ENCODE results near the gene FCAR. TPM values are rescaled to one million over a fixed set of nuclear protein-coding genes. Genes with fewer than 3 reads are reported as not detected.
A peak's percentile ranks its signal among the peaks of the same experiment; 100 is the strongest.
"Not testable (repeated sequence)": the region's sequence is repeated elsewhere in the genome, so short reads cannot be mapped to it uniquely, and the experiment has no call there.

The FCAR gene
- polyA plus RNA-seq, 6 donors from 2014 or later: 0.63 to 5.4 (median 1.1) TPM; not detected in 3

- ATAC-seq (ENCODE audit: low read depth in 2 of 2): no peak
- H3K27me3 Mint-ChIP-seq: peaks cover 6 to 17% (median 16%) of the 10 kb centered on the region in 3 donors
- H3K4me3 Mint-ChIP-seq: no peak overlapping the region
- H3K36me3 Mint-ChIP-seq: peaks cover 0 to 17% of the 10 kb centered on the region in 2 donors
- DNase-seq: no peak
- peaks cover 9 to 28% (median 18%) of the 10 kb centered on the region in 7 donors for H3K9me3 Mint-ChIP-seq
- no peaks in the 10 kb centered on the region for H3K4me1 Mint-ChIP-seq
- no peak overlapping the region for H3K27ac Mint-ChIP-seq
Measured at GRCh38 chr19:54928299-54928698, 54.3 kb downstream of the FCAR start.

GRCh38 chr19:54937926-54938325 is 63.9 kb downstream of the FCAR start:
- H3K4me1 Mint-ChIP-seq: peaks cover 0 to 14% (median 4%) of the 10 kb centered on the region in 3 donors
- peak overlapping the region in 3 of 8 donors; percentile 4 to 30 (median 16) for H3K4me3 Mint-ChIP-seq
- no peaks in the 10 kb centered on the region for H3K36me3 Mint-ChIP-seq
- no peaks in the 10 kb centered on the region for H3K9me3 Mint-ChIP-seq
- ATAC-seq (ENCODE audit: low read depth in 2 of 2) (peak; percentile 69 to 94), DNase-seq (peak; percentile 15)
- peaks cover 10 to 21% (median 13%) of the 10 kb centered on the region in 3 donors for H3K27me3 Mint-ChIP-seq
- peak overlapping the region in 2 of 6 donors; percentile 36 to 42 for H3K27ac Mint-ChIP-seq

DNA sequence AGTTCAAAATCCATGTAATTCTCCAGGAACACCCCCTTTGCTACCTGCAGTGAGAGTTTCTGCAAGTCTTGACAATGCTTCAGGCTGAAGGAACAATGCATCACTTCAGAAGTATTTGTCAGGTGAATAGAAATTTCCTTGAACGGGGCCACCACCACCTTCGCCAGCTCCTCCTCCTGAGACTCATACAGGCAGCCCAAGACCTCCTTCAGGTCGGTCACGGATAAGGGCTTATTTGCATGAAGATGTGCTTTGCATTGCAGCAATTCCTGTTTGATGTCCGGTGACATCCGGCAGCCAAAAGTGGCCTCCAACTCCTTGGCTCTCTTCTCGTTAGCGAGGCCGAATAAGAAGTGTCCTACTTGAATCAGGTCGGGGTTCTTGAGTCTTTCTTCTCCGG is 64.9 kb downstream of the FCAR start:
- Mint-ChIP-seq H3K9me3 (no peaks in the 10 kb centered on the region), H3K27ac (peak overlapping the region in 1 of 6 donors; percentile 54), H3K36me3 (no peaks in the 10 kb centered on the region), H3K4me1 (peaks cover 0 to 14% (median 4%) of the 10 kb centered on the region in 3 donors), H3K4me3 (no peak overlapping the region), H3K27me3 (peaks cover 13 to 21% (median 14%) of the 10 kb centered on the region in 3 donors)
- no peak for ATAC-seq (ENCODE audit: low read depth in 2 of 2)
- no peak for DNase-seq

DNA sequence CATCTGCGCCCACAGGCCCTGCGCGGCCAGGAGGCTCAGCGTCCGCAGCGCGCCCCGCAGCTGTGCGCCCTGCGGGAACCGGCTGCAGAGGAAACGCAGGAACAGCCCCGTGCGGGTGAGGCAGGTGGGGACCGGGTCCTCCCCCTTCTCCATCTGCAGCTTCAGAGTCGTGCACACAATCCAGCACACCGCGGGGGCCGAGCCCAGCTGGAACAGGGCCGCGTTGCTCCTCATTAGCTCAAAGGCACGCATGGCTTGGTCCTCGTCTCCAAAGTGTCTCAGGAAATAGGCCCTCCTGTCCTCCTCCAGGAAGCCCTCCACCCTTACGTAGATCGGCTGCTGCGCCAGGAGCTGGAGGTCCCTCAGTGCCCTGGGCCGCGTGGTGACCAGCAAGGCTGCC is 65.5 kb downstream of the FCAR start:
- H3K27ac Mint-ChIP-seq; ATAC-seq (ENCODE audit: low read depth in 2 of 2); H3K36me3 Mint-ChIP-seq; H3K4me3 Mint-ChIP-seq; DNase-seq; H3K9me3 Mint-ChIP-seq: not testable (repeated sequence)
- Mint-ChIP-seq H3K4me1 (peaks cover 0 to 14% (median 4%) of the 10 kb centered on the region in 3 donors), H3K27me3 (peaks cover 13 to 17% (median 17%) of the 10 kb centered on the region in 3 donors)

Other genes starting within 250 kb of the FCAR start
- 10 to 100 TPM; 23.7 to 35.7 (median 27.9) TPM for gene LILRB1, start 243.8 kb upstream of the FCAR start, polyA plus RNA-seq (ENCODE audit: low read depth in 6 of 6)
- gene LILRB4, start 211.2 kb upstream of the FCAR start, polyA plus RNA-seq (ENCODE audit: low read depth in 6 of 6): under 1 TPM in 2 of 6 donors, not detected in 4; 0.16 to 0.48 TPM
- not detected for gene KIR3DL3, start 149.8 kb upstream of the FCAR start, polyA plus RNA-seq (ENCODE audit: low read depth in 6 of 6)
- gene KIR2DL3, start 135.7 kb upstream of the FCAR start, polyA plus RNA-seq (ENCODE audit: low read depth in 6 of 6): not detected
- not detected for gene KIR2DL1, start 104.4 kb upstream of the FCAR start, polyA plus RNA-seq (ENCODE audit: low read depth in 6 of 6)
- not detected for gene KIR2DL4, start 70.6 kb upstream of the FCAR start, polyA plus RNA-seq (ENCODE audit: low read depth in 6 of 6)
- gene KIR3DL1, start 57.8 kb upstream of the FCAR start, polyA plus RNA-seq (ENCODE audit: low read depth in 6 of 6): under 1 TPM in 2 of 6 donors, not detected in 4; 0.26 to 0.53 TPM
- not detected for gene KIR2DS4, start 41.6 kb upstream of the FCAR start, polyA plus RNA-seq (ENCODE audit: low read depth in 6 of 6)
- gene KIR3DL2, start 23.8 kb upstream of the FCAR start, polyA plus RNA-seq (ENCODE audit: low read depth in 6 of 6): under 1 TPM in 2 of 6 donors, not detected in 4; 0.25 to 0.39 TPM
- gene NCR1, start 31.9 kb downstream of the FCAR start, polyA plus RNA-seq (ENCODE audit: low read depth in 6 of 6): not detected
- gene NLRP7, start 73.3 kb downstream of the FCAR start, polyA plus RNA-seq (ENCODE audit: low read depth in 6 of 6): not detected
- 1 to 10 TPM in 3 of 6 donors, under 1 TPM in 2, not detected in 1; 0.52 to 5.9 (median 1.2) TPM for gene NLRP2, start 92.1 kb downstream of the FCAR start, polyA plus RNA-seq (ENCODE audit: low read depth in 6 of 6)
- gene GP6, start 164.0 kb downstream of the FCAR start, polyA plus RNA-seq (ENCODE audit: low read depth in 6 of 6): 1 to 10 TPM in 1 of 6 donors, under 1 TPM in 4, not detected in 1; 0.13 to 2.1 (median 0.47) TPM
- 10 to 100 TPM in 1 of 6 donors, 1 to 10 TPM in 5; 2.7 to 20.4 (median 8.4) TPM for gene RDH13, start 188.9 kb downstream of the FCAR start, polyA plus RNA-seq (ENCODE audit: low read depth in 6 of 6)
- gene EPS8L1, start 201.6 kb downstream of the FCAR start, polyA plus RNA-seq (ENCODE audit: low read depth in 6 of 6): not detected
- gene PPP1R12C, start 243.4 kb downstream of the FCAR start, polyA plus RNA-seq (ENCODE audit: low read depth in 6 of 6): 1 to 10 TPM; 1.0 to 8.1 (median 3.2) TPM

All from naive B cell (primary cell).